Thymus (tissue), 11 donors: ENCODE results near the gene HDAC4. TPM values are rescaled to one million over a fixed set of nuclear protein-coding genes. Genes with fewer than 3 reads are reported as not detected.

ENCODE experiments used
- DNase-seq, 9 donors: peaks; one replicate each; pipeline ENCODE4 v3.0.0-alpha.2; 2013; ENCODE audit warnings: low spot score in 9 of 9, low read depth in 6 of 9, missing footprints in 1 of 9
- H3K27ac ChIP-seq, 2 donors: one replicate each; pipeline ENCODE4 v1.5.1; 2013; ENCODE audit warnings: control low read depth in 1 of 2, low read depth in 1 of 2, low read length in 1 of 2, mild to moderate bottlenecking in 1 of 2, moderate library complexity in 1 of 2
- H3K27me3 ChIP-seq, 2 donors: one replicate each; pipeline ENCODE4 v1.5.1; 2013; ENCODE audit warnings: low read length in 1 of 2; ENCODE audit not compliant: control insufficient read depth in 2 of 2, insufficient read depth in 1 of 2
- H3K36me3 ChIP-seq, 2 donors: one replicate each; pipeline ENCODE4 v1.5.1; 2013; ENCODE audit warnings: low read length in 1 of 2, mild to moderate bottlenecking in 1 of 2, moderate library complexity in 1 of 2; ENCODE audit not compliant: control insufficient read depth in 2 of 2, insufficient read depth in 2 of 2
- H3K4me1 ChIP-seq, 2 donors: one replicate each; pipeline ENCODE4 v1.5.1; 2013; ENCODE audit warnings: low read length in 2 of 2; ENCODE audit not compliant: control insufficient read depth in 2 of 2, insufficient read depth in 2 of 2
- H3K4me3 ChIP-seq, 2 donors: one replicate each; pipeline ENCODE4 v1.5.1; 2013; ENCODE audit warnings: low read length in 2 of 2, control low read depth in 1 of 2, mild to moderate bottlenecking in 1 of 2
- H3K9me3 ChIP-seq, 2 donors: one replicate each; pipeline ENCODE4 v1.5.1; 2013; ENCODE audit warnings: low read length in 1 of 2, mild to moderate bottlenecking in 1 of 2; ENCODE audit not compliant: control insufficient read depth in 2 of 2, insufficient read depth in 1 of 2
- WGBS: extraction: QIAGEN DNeasy Blood & Tissue Kit; methylation state at CpG from one replicate; pipeline ENCODE4 v1.1.7; 2013; 5-methylcytosine and 5-hydroxymethylcytosine counted together
- polyA plus RNA-seq: library from polyadenylated mRNA; stranded (reverse); fragments of 200-250 nt; gene quantifications from one replicate; pipeline ENCODE4 v1.2.3, GENCODE V29; 2013
- total RNA-seq: library from RNA; stranded (reverse); fragments of 120-200 nt; gene quantifications from one replicate; pipeline ENCODE4 v1.2.4, GENCODE V29; 2013
- donor health status: healthy.

Gene HDAC4
- total and polyA plus RNA-seq, 2 donors, result 7.8 to 17.9 TPM

GRCh38 chr2:239203443-239204135, 197.2 kb downstream of the HDAC4 start:
- no peak overlapping the region for H3K27ac ChIP-seq
- peaks cover 9 to 64% of the 10 kb centered on the region in 2 donors for H3K4me1 ChIP-seq
- H3K9me3 ChIP-seq, result no peaks in the 10 kb centered on the region
- H3K36me3 ChIP-seq, result peaks cover 10 to 32% of the 10 kb centered on the region in 2 donors
- no peaks in the 10 kb centered on the region for H3K27me3 ChIP-seq
- no peak overlapping the region for H3K4me3 ChIP-seq
- 97% methylated on average over 14 of the region's 14 CpGs for WGBS
- no peak for DNase-seq

- H3K4me3 ChIP-seq, result no peak overlapping the region
- H3K4me1 ChIP-seq, result peaks cover 9 to 71% of the 10 kb centered on the region in 2 donors
- DNase-seq, result no peak
- WGBS, result 95% methylated on average over 10 of the region's 10 CpGs
- H3K36me3 ChIP-seq, result peaks cover 18 to 39% of the 10 kb centered on the region in 2 donors
- peak overlapping the region; percentile 1 to 8 for H3K27ac ChIP-seq
- no peaks in the 10 kb centered on the region for H3K9me3 ChIP-seq
- no peaks in the 10 kb centered on the region for H3K27me3 ChIP-seq
These were observed 198.0 kb downstream of the HDAC4 start for GRCh38 chr2:239202836-239203235.

GRCh38 chr2:239202343-239202742, 198.5 kb downstream of the HDAC4 start:
- Histone ChIP-seq H3K27me3 (no peaks in the 10 kb centered on the region), H3K4me3 (no peak overlapping the region), H3K9me3 (no peaks in the 10 kb centered on the region), H3K36me3 (peaks cover 19 to 41% of the 10 kb centered on the region in 2 donors), H3K4me1 (peaks cover 9 to 71% of the 10 kb centered on the region in 2 donors), H3K27ac (peak overlapping the region in 1 of 2 donors; percentile 67)
- 97% methylated on average over 12 of the region's 12 CpGs for WGBS
- DNase-seq, result no peak

- DNase-seq, result no peak
- Histone ChIP-seq H3K4me1 (peaks cover 9 to 71% of the 10 kb centered on the region in 2 donors), H3K27me3 (no peaks in the 10 kb centered on the region), H3K36me3 (peaks cover 24 to 46% of the 10 kb centered on the region in 2 donors), H3K9me3 (no peaks in the 10 kb centered on the region), H3K4me3 (no peak overlapping the region), H3K27ac (peak overlapping the region in 1 of 2 donors; percentile 67)
- 97% methylated on average over 7 of the region's 7 CpGs for WGBS
These were observed 198.9 kb downstream of the HDAC4 start for GRCh38 chr2:239201884-239202283.

GRCh38 chr2:239201531-239201876, 199.3 kb downstream of the HDAC4 start:
- WGBS, result 85% methylated on average over 6 of the region's 6 CpGs
- Histone ChIP-seq H3K4me3 (no peak overlapping the region), H3K9me3 (no peaks in the 10 kb centered on the region), H3K36me3 (peaks cover 28 to 50% of the 10 kb centered on the region in 2 donors), H3K27ac (peak overlapping the region; percentile 60 to 80), H3K27me3 (no peaks in the 10 kb centered on the region), H3K4me1 (peaks cover 9 to 67% of the 10 kb centered on the region in 2 donors)
- no peak for DNase-seq

- Histone ChIP-seq H3K4me1 (peaks cover 9 to 67% of the 10 kb centered on the region in 2 donors), H3K27ac (peak overlapping the region; percentile 60 to 80), H3K27me3 (no peaks in the 10 kb centered on the region), H3K36me3 (peaks cover 30 to 55% of the 10 kb centered on the region in 2 donors), H3K9me3 (no peaks in the 10 kb centered on the region), H3K4me3 (no peak overlapping the region)
- no peak for DNase-seq
- WGBS, result 91% methylated on average over 20 of the region's 20 CpGs
These were observed 199.9 kb downstream of the HDAC4 start for GRCh38 chr2:239200646-239201530.

GRCh38 chr2:239199041-239199768, 201.6 kb downstream of the HDAC4 start:
- H3K27ac ChIP-seq, result peak overlapping the region; percentile 2 to 46
- H3K36me3 ChIP-seq, result peaks cover 33 to 60% of the 10 kb centered on the region in 2 donors
- WGBS, result 93% methylated on average over 21 of the region's 21 CpGs
- H3K4me3 ChIP-seq, result no peak overlapping the region
- no peaks in the 10 kb centered on the region for H3K9me3 ChIP-seq
- DNase-seq, result no peak
- no peaks in the 10 kb centered on the region for H3K27me3 ChIP-seq
- peaks cover 0 to 60% of the 10 kb centered on the region in 2 donors for H3K4me1 ChIP-seq

- Histone ChIP-seq H3K9me3 (no peaks in the 10 kb centered on the region), H3K36me3 (peaks cover 30 to 59% of the 10 kb centered on the region in 2 donors), H3K27ac (no peak overlapping the region), H3K27me3 (no peaks in the 10 kb centered on the region), H3K4me1 (peaks cover 0 to 58% of the 10 kb centered on the region in 2 donors), H3K4me3 (no peak overlapping the region)
- WGBS, result 92% methylated on average over 8 of the region's 8 CpGs
- DNase-seq, result no peak
These were observed 202.6 kb downstream of the HDAC4 start for GRCh38 chr2:239198221-239198620.
